NCI-H2107 treated with DMSO at 0.1 percent for 48 hours (cell line): ENCODE data around the gene ZBTB44.

Source experiments
- DNase-seq: peaks from one replicate; lab custom pipeline; 2025; ENCODE audit not compliant: unreplicated experiment; lab: John Stamatoyannopoulos, UW

ZBTB44 gene

GRCh38 chr11:130216591-130217132 lies 98.1 kb downstream of the ZBTB44 start:
- no peak for DNase-seq

GRCh38 chr11:130216221-130216550 lies 98.5 kb downstream of the ZBTB44 start:
- DNase-seq: no peak

GRCh38 chr11:130215531-130216220 lies 99.0 kb downstream of the ZBTB44 start:
- DNase-seq: no peak

- DNase-seq: no peak
Observed at GRCh38 chr11:130214861-130215530, 99.7 kb downstream of the ZBTB44 start.

- DNase-seq: no peak
Observed at GRCh38 chr11:130213979-130214281, 100.8 kb downstream of the ZBTB44 start.

- peak; percentile 27 for DNase-seq
Observed at GRCh38 chr11:130213143-130213978, 101.4 kb downstream of the ZBTB44 start.

- DNase-seq: no peak
Observed at GRCh38 chr11:130212431-130212961, 102.2 kb downstream of the ZBTB44 start.

- no peak for DNase-seq
Observed at GRCh38 chr11:130211781-130212401, 102.8 kb downstream of the ZBTB44 start.

GRCh38 chr11:130211144-130211543 lies 103.6 kb downstream of the ZBTB44 start:
- no peak for DNase-seq

GRCh38 chr11:130209954-130210854 lies 104.5 kb downstream of the ZBTB44 start:
- DNase-seq: no peak

GRCh38 chr11:130209128-130209932 lies 105.4 kb downstream of the ZBTB44 start:
- DNase-seq: no peak

GRCh38 chr11:130208241-130209127 lies 106.2 kb downstream of the ZBTB44 start:
- DNase-seq: no peak

GRCh38 chr11:130206141-130206540 lies 108.6 kb downstream of the ZBTB44 start:
- no peak for DNase-seq

- no peak for DNase-seq
Observed at GRCh38 chr11:130204703-130205095, 110.0 kb downstream of the ZBTB44 start.

- no peak for DNase-seq
Observed at GRCh38 chr11:130203766-130204702, 110.7 kb downstream of the ZBTB44 start.

- DNase-seq: no peak
Observed at GRCh38 chr11:130202818-130203689, 111.7 kb downstream of the ZBTB44 start.
